Kidney tubule cell (primary cell): ENCODE data around the gene DENND5B.
"Not testable (repeated sequence)": the region's sequence is repeated elsewhere in the genome, so short reads cannot be mapped to it uniquely, and the experiment has no call there.

Source experiments
- DNase-seq: peaks from one replicate; pipeline ENCODE4 v3.0.0-alpha.2; 2018; ENCODE audit warnings: low spot score

DENND5B gene

GRCh38 chr12:31591380-31591901 is 505 bp upstream of the DENND5B start:
- peak; percentile 30 for DNase-seq

GRCh38 chr12:31589904-31590641 is 863 bp downstream of the DENND5B start:
- DNase-seq: peak; percentile 70

GRCh38 chr12:31589598-31589903 is 1.4 kb downstream of the DENND5B start:
- DNase-seq: no peak

GRCh38 chr12:31588976-31589375 is 2.0 kb downstream of the DENND5B start:
- peak; percentile 20 for DNase-seq

GRCh38 chr12:31586728-31587127 is 4.2 kb downstream of the DENND5B start:
- DNase-seq: no peak

GRCh38 chr12:31585895-31586294 is 5.0 kb downstream of the DENND5B start:
- DNase-seq: no peak

GRCh38 chr12:31585271-31585670 is 5.7 kb downstream of the DENND5B start:
- peak; percentile 77 for DNase-seq

GRCh38 chr12:31584782-31585181 is 6.2 kb downstream of the DENND5B start:
- DNase-seq: no peak

- no peak for DNase-seq
These were observed 7.1 kb downstream of the DENND5B start for GRCh38 chr12:31583878-31584277.

GRCh38 chr12:31582155-31582554 is 8.8 kb downstream of the DENND5B start:
- DNase-seq: peak; percentile 73

- peak; percentile 84 for DNase-seq
These were observed 12.3 kb downstream of the DENND5B start for GRCh38 chr12:31578632-31579031.

- DNase-seq: peak; percentile 13
These were observed 15.9 kb downstream of the DENND5B start for GRCh38 chr12:31574803-31575575.

GRCh38 chr12:31574367-31574766 is 16.6 kb downstream of the DENND5B start:
- DNase-seq: not testable (repeated sequence)

GRCh38 chr12:31572900-31573600 is 17.9 kb downstream of the DENND5B start:
- no peak for DNase-seq

GRCh38 chr12:31570880-31571279 is 20.1 kb downstream of the DENND5B start:
- no peak for DNase-seq

GRCh38 chr12:31569517-31569916 is 21.4 kb downstream of the DENND5B start:
- DNase-seq: peak; percentile 38

GRCh38 chr12:31568498-31568897 is 22.4 kb downstream of the DENND5B start:
- no peak for DNase-seq

GRCh38 chr12:31567029-31567428 is 23.9 kb downstream of the DENND5B start:
- DNase-seq: no peak

- DNase-seq: no peak
These were observed 24.4 kb downstream of the DENND5B start for GRCh38 chr12:31566547-31566946.

GRCh38 chr12:31562594-31563328 is 28.2 kb downstream of the DENND5B start:
- DNase-seq: no peak

GRCh38 chr12:31560516-31560915 is 30.4 kb downstream of the DENND5B start:
- no peak for DNase-seq

GRCh38 chr12:31558521-31558920 is 32.4 kb downstream of the DENND5B start:
- peak; percentile 7 for DNase-seq
